Stimulated activated CD8-positive, alpha-beta memory T cell treated with anti-CD3 and anti-CD28 coated beads, Interleukin-4, amount 100 ng/mL, for 4 hours (primary cell): ENCODE measurements around the gene PPFIA3.
"Not testable (repeated sequence)": the region's sequence is repeated elsewhere in the genome, so short reads cannot be mapped to it uniquely, and the experiment has no call there.

Source experiments
- DNase-seq, 2 donors: peaks; one replicate each; pipeline ENCODE4 v3.0.0-alpha.2; 2020; ENCODE audit warnings: low read depth in 2 of 2, low spot score in 1 of 2

PPFIA3 gene

DNA sequence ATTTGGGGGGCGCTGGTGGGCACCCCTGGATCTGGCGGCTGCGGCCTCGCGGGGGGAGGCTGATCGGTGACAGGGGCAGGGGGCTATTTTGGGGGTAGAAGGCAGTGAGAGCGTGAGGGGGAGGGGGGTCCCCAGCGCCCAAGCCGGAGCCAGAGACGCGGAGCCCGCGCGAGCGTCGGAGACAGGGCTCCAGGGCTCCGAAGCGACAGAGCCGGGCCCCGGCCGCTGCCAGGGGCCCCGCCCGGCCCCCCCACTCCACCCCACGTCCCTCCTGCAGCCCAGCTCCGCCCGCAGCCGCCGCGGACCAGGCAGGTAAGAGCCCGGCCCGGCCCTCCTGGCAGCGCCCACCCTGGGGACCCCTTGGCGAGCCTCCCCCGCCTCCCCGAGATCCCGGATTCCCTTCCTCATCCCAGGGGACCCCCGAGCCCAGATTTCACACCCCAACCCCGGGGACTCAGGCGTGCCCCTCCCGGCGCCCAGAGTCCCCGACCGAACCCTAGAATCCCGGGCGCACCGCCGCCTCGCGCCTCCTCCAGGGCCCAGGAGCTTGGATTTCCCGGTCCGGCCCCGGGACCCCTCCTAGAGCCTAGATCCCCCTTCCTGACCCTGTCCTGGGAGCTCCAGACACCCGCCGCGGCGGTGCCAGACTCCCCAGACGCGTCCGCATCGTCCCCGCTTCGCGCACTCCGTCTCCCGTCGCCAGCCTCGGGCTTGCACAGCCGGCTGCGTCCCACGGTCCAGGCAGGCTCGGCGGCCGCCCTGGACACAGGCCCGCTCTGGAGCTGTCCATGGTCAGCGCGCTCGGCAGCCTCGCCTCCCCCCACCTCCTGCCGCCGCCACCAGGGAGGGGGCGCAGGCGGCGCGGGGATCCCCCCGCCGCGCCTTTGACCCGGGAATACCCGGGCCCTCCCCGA lies at the start of gene PPFIA3:
PPFIA3 (plus strand) TSS at position 134 of the 914 bp plus-strand sequence. CDS start 8,330 bp downstream, outside the sequence.
- DNase-seq, result no peak

DNA sequence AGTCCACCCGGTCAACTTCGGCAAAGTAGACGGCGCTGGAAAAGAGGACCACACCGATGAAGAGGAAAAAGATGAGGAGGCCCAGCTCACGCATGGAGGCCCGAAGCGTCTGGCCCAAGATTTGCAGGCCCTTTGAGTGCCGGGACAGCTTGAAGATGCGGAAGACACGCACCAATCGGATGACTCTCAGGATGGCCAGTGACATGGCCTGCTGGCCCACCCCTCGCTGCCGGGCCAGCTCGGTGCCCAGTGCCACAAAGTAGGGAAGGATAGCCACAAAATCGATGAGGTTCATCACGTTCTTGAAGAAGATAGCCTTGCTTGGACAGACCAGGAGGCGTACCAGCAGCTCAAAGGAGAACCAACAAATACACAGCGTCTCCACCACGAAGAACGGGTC lies 48.9 kb upstream of the PPFIA3 start:
- DNase-seq, result no peak

DNA sequence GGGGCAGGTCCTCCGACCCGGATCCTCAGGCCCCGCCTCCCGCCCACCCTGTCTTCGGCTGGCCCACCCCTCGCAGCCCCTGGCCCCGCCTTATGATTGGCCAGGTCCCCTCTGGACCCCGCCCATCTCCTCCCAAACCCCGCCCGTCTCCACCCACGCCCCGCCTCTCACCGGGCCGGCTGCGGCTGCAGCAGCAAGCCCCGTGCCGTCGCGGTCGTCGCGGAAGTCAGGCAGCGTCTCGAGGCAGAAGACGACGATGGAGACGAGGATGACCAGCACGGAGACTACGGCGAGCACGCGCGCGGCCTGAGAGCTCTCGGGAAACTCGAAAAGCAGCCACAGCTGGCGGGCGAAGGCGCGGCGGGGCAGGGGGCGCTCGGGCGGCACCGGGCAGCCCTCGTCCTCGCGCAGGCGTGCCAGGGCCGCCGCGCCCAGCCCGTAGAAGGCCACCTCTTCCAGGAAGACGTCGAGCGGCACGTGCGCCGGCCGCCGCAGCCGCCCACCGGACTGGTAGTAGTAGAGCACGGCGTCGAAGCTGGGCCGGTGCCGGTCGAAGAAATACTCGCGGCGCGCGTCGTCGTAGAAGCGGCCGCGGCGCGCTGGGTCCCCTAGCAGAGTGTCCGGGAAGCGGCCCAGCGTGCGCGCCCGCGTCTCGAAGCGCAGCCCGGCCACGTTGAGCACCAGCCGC lies 47.3 kb upstream of the PPFIA3 start:
- DNase-seq, result no peak

DNA sequence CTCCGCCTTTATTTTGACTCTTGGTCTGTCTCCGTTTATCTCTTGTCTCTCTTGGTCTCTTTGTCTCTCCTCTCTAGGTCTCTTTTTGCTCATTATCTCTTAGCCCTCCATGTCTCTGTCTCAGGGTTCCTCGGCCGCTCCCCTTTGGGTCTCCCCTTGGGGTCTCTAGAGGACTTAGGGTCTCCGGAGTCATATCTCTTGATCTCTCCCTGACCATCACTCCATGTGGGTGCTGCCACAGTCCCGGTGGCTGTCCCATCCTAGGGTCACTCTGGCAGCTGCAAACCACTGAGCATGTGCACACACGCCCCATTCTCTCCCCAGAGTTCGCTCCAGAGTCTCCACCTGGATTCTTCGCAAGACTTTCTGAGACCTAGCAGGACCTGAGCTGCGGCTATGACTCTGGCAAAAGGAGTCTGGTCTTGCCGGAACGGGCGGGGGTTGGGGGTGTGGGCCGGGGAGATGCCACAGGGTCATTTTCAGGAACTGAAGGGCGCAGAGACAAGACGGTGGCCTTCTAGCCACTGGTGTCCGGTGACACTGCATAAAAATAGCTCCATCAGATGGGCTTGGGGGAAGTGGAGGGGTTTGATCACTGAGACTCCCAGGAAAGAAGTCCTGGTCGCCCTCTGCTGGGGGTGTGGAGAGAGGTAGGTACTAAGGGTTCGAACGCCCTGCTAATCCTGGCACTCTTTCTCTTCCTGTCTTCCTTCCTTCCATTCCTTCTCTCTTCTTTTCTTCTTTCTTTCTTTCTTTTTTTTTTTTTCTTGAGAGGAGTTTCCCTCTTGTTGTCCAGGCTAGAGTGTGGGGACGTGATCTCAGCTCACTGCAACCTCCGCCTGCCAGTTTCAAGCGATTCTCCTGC lies 45.6 kb upstream of the PPFIA3 start:
- DNase-seq, result no peak

DNA sequence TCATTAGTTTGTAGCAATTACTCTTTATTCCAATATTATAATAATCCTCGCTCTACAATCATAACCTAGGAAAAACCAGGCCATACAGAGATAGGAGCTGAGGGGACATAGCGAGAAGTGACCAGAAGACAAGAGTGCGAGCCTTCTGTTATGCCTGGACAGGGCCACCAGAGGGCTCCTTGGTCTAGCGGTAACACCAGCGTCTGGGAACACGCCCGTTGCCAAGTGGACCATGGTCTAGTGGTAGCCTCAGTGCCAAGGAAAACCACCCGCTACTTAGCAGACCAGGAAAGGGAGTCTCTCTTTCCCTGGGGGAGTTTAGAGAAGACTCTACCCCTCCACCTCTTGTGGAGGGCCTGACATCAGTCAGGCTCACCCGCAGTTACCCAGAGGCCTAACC lies 44.5 kb upstream of the PPFIA3 start:
- not testable (repeated sequence) for DNase-seq

DNA sequence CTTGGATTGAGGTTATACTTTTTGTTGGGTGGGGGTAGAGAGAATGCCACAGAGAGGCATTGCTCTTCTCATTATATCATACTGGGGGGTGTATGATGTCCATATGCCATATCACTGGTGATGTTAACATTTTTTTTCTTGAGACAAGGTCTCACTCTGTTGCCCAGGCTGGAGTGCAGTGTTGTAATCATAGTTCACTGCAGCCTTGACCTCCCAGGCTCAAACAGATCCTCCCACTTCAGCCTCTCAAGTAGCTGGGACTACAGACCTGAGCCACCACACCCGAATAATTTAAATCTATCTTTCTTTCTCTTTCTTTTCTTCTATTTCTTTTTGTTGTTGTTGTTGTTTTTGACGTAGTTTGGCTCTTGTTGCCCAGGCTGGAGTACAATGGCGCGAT lies 39.0 kb upstream of the PPFIA3 start:
- no peak for DNase-seq

DNA sequence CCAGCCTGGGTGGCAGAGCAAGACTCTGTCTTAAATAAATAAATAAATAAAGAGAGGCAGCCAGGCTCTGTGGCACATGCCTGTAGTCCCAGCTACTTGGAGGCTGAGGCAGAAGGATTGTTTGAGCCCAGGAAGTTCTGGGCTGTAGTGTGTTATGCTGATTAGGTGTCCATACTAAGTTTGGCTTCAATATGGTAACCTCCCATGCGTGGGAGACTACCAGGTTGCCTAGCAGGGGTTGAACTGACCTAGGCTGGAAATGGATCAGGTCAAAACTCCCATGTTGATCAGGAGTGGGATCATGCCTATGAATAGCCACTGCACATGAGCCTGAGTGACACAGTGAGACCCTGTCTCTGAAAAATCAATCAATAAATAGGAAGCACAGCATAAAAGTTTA lies 38.1 kb upstream of the PPFIA3 start:
- no peak for DNase-seq

DNA sequence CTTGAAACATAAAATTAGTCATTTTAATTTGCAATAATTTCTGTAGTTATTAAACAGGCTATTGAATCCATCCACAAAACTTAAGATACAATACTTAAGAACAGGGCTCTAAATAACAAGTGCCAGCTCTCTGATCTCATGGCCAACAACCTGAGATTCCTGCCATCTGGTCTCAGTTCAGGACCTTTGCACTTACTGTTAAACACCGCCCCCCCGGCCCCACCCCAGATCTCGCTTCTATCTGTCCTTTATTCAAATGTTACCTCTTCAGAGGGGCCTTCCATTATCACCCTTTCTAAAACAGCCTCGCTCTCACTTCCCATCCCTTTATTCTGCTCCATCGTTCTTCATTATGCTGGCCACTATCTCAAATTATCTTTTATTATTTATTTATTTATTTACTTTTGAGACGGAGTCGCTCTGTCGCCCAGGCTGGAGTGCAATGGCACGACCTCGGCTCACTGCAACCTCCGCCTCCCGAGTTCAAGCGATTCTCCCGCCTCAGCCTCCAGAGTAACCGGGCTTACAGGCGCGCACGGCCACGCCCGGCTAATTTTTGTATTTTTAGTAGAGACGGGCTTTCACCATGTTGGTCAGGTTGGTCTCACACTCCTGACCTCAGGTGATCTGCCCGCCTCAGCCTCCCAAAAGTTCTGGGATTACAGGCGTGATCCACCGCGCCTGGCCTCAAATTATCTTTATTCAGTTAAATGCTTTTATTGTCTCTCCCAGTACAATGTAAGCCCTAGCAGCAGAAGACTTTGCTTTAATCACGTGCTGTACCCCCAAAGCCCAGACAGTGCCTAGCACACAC lies 34.9 kb upstream of the PPFIA3 start:
- no peak for DNase-seq

DNA sequence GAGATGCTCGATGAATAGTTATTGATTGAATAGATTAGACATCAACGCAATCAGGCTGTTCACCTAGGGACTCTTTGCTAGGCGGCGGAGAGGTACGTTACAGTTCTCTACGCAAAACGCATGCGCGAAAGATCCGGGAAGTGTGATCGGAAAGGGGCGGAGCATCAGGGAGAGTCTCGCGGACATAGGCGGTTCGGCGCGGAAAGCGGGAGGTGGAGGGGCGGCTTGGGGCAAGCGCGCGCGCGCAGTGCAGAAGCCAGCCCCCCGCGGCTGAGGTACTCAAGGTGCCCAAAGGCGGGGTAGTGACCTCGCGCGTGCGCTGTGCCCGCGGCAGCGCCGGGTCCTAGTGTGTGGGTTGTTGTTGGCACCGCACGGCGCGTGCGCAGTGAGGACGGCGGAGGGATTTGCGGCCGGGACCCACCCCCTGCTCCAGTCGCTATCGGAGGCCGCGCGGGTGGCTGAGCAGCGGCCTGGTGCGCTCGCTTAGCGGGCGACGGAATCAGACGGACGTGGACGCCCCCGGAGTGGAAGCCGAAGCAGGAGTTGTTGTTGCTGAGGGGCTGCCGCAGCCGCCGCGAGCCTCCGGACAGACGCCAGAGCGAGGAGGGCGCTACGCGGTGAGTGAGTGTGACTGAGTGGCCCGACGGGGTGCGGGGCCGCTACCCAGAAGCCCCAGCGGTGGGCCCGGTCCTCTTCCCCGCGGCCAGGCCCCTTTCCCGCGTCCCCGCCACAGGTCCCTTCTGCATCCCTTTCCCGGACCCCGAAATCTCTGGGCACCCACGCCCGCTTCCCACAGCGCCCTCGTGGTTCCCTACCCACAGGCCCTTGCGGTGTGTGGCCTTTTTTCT lies 34.1 kb upstream of the PPFIA3 start, which contains the start of gene SNRNP70:
SNRNP70 (plus strand) TSS at position 432 of the 848 bp plus-strand sequence. CDS start 964 bp downstream, outside the sequence.
- DNase-seq, result peak; percentile 94 to 99

DNA sequence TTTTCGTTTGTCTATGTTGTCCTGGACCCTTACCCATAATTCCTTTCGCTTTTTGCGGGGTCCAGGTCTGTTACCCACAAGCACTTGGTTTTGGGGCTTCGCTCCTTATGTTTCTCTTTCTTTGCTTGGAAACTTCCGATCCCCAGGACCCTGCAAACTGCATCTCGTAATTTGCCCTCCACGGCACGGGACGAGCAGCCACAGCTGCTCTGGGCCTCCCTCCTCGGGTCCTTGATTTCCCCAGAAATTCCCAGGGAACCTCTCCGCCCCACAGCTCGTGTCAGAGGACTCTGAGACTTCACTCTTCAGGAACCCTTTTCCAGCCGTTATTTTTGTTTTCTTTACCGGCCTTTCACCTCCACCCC lies 33.5 kb upstream of the PPFIA3 start:
- no peak for DNase-seq

DNA sequence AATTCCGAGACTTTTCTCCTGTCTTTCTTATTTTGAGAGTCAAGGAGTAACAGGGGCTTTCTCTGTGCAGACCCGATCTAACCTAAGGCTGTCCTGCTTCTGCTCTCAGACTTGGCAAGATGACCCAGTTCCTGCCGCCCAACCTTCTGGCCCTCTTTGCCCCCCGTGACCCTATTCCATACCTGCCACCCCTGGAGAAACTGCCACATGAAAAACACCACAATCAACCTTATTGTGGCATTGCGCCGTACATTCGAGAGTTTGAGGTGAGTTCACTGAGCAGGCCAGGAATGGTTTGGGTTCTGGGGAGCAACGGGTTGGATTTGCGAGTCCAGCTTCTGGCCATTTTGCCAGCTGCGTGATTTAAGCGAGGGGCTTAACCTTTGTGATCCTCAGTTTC lies 33.0 kb upstream of the PPFIA3 start:
- no peak for DNase-seq

DNA sequence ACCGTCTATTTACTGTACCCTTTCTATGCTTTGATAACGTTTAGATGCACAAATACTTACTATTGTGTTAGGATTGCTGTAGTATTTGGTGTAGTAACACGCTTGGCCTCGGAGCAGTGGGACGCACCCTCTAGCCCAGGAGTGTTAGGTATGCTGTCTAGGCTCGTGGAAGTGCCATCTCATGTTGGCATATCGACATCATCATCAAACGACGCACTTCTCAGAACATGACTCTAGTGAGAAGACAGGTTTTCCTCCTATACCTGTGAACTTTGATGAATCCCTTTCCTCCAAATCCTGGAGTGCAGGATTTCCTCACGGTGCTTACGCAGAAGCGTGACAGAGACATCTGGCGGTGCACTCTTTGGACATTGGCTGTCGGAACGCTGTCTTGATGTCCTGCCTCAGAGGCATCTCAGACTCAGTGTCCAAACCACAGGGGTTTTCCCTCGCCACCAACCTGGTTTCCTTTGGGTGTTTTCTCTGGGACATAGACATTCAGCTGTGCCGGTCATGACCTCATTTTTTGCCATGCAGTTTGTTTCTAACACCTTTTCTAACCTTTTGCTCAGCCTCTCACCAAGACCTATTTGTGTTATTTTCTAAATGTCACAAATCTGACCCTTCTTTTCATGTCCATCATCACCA lies 27.8 kb upstream of the PPFIA3 start:
- no peak for DNase-seq

DNA sequence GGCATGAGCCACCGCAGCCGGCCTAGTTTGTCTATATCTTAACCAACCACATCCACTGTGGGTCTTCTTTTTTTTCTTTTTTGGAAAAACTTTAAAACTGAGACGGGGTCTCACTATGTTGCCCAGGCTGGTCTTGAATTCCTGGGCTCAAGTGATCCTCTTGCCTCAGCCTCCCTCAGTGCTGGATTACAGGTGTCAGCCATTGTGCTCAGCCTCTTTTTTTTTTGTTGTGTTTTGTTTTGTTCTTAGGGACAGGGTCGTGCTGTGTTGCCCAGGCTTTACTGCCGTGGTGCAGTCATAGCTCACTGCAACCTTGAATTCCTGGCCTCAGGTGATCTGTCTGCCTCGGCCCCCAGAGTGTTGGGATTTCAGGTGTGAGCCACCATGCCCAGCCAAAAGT lies 26.7 kb upstream of the PPFIA3 start:
- no peak for DNase-seq

DNA sequence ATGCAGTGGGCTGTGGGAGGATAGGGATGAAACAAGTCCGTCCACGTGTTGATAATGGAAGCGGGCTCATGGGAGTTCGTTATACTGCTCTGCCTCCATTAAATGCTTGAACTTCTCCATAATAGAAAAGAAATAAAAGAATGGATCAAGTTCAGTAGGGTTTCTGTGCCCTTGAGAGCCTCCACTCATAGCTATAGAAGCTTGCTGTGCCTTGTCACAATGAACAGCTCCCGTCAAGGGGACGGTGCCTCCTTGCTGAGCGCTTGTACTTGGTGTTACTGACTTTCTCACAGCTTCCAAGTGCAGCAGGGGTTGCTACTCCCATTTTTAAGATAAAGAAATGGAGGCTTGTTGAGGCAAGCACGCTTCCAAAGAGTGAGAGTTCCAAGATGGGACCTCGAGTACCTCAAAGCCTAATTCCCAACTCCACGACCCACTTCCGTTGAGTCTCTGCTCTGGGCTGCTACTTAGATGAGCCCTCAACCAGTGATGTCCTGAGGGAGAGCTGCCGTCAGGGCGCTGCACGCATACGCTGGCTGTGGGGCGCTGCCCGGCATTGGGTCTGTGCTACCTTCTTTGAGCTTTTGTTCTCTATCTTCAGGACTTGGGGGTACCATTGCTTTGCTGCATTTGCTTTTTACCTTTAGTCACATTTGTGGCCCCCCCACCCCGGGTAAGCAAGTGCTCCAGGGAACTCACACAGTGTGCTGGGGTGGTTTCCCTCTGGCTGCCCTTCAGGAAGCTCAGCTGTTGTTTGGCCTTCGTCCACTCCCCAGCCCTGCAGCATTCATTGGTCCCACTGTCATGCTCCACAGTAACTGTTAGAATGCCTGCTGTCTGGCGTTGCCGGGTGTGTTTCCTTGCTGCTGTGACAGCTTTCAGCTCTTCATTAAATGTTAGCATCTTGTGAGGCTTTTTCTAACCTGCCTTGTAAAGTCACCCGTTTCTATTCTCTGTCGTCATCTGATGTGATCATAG lies 24.6 kb upstream of the PPFIA3 start:
- no peak for DNase-seq

DNA sequence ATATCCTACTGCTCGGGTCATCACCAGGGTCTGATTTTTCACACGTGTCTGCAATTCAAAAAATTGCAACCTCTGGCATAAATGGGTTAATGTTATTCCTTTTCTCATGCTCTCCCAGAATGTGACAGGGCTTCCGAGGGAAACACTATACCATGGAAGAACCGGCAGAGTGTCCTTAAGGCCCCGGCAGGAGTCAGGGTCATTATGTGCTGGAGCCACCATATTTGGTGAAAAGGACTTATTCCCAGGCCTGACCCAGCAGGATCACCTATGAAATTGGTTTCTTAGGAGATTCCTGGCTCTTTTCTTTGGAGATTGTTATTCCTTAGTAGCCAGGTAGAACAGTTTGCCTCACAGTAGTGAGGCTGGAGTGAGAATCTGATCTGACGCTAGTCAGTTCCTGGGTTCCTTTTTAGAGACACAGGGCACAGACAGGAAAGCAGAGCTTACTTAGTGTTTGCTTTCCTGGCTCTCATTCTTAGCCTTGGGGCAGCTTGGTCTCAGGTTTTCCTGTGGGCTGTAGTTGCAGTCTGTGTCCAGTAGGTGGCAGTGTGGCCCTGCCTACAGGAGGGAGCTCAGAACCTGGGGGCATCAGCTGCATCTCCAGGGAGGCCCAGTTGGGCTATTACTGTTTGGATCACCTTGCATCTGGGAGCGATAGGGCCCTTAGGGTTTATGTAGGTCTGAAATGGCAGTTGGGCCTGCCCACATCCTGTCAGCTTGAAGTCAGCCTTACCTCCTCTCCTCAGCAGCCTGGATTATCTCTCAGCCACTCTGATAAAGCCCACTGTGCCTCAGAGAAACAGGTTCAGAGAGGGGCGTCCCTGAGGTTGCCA lies 21.7 kb upstream of the PPFIA3 start:
- peak; percentile 44 to 51 for DNase-seq

DNA sequence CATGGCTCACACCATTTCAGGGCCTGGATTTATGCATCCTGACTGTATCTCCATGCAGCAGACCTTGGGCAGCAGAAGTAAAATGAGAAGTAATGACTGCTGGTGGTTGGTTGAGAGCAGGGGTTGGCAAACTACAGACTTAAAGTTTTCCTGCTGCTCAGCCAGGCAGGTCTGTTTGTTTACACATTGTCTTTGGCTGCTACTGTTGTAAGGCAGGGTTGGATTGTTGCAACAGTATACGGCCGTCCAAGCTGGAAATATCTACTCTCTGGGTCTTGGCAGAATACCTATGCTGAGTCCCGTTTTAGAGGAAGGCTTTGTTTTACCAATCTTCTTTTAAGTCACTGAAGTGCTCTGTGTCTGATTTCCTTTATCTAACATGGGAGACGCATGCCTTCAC lies 20.5 kb upstream of the PPFIA3 start:
- no peak for DNase-seq

DNA sequence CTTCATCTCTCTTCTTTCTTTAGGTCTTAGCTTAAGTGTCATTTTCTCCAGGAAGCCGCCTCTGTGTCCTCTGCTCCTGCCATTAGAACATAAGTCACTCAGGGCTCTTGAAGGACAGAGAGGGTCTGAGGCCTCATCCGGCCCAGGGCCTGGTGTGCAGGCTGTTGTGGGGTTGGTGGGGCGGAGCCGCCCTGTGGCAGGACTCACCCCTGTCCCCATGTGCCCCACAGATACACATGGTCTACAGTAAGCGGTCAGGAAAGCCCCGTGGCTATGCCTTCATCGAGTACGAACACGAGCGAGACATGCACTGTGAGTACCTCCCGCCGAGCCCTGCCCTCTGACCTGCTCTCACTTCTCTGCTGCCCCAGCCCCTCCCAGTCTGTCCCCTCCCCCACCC lies 18.2 kb upstream of the PPFIA3 start:
- DNase-seq, result no peak
